ENCODE measurements around the gene KRTAP20-4. TPM values are rescaled to one million over a fixed set of nuclear protein-coding genes. Genes with fewer than 3 reads are reported as not detected.

KRTAP20-4 gene
- not detected for polyA plus RNA-seq

GRCh38 chr21:30620522-30620921 is at the start of gene KRTAP20-4:
Gene KRTAP20-4, plus strand, starts transcription at chr21:30620627.
- Mint-ChIP-seq H3K4me1 (no peaks in the 10 kb centered on the region), H3K4me3 (no peak within 1 kb of the TSS), H3K27me3 (ENCODE audit: low read depth in 3 of 3) (no peaks in the 10 kb centered on the region), H3K9me3 (peaks cover 7 to 24% (median 13%) of the 10 kb centered on the region in 6 donors), H3K36me3 (no peaks in the 10 kb centered on the region), H3K27ac (no peak within 1 kb of the TSS)
- no peak for DNase-seq

DNA sequence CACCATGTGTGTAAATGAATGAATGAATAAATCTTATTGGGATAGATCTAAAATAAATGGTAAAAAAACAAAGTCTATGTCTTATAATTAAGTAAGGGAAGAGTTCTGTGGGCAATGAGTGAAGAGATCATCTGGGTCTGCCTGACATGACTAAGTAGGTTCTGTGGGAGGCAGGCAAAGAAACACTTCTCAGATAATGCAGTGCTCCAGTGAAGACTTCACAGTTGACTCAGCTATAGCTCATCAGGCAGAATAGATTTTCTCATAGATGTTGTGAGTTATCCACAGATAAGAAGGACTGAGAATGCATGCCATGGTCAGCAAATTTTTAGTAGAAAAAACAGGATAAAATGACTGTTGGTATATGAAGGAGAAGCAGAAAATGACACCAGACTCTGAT is 42.7 kb upstream of the KRTAP20-4 start:
- DNase-seq = no peak
- Mint-ChIP-seq H3K4me1 (no peaks in the 10 kb centered on the region), H3K9me3 (peaks cover 4 to 14% (median 8%) of the 10 kb centered on the region in 6 donors), H3K4me3 (no peak overlapping the region), H3K36me3 (no peaks in the 10 kb centered on the region), H3K27me3 (ENCODE audit: low read depth in 3 of 3) (no peaks in the 10 kb centered on the region), H3K27ac (no peak overlapping the region)

- Mint-ChIP-seq H3K36me3 (no peaks in the 10 kb centered on the region), H3K4me3 (no peak overlapping the region), H3K27me3 (ENCODE audit: low read depth in 3 of 3) (no peaks in the 10 kb centered on the region), H3K4me1 (no peaks in the 10 kb centered on the region), H3K9me3 (peaks cover 2 to 15% (median 10%) of the 10 kb centered on the region in 6 donors), H3K27ac (no peak overlapping the region)
- DNase-seq = no peak
Observed at GRCh38 chr21:30579346-30579745, 41.1 kb upstream of the KRTAP20-4 start.

GRCh38 chr21:30580132-30580531 is 40.3 kb upstream of the KRTAP20-4 start:
- Mint-ChIP-seq H3K9me3 (peaks cover 6 to 20% (median 15%) of the 10 kb centered on the region in 6 donors), H3K4me3 (no peak overlapping the region), H3K27me3 (ENCODE audit: low read depth in 3 of 3) (peaks cover 0 to 3% (median 0%) of the 10 kb centered on the region in 3 donors), H3K36me3 (no peaks in the 10 kb centered on the region), H3K4me1 (no peaks in the 10 kb centered on the region), H3K27ac (no peak overlapping the region)
- DNase-seq = no peak

GRCh38 chr21:30582870-30583269 is 37.6 kb upstream of the KRTAP20-4 start:
- peaks cover 0 to 3% (median 0%) of the 10 kb centered on the region in 3 donors for H3K27me3 Mint-ChIP-seq (ENCODE audit: low read depth in 3 of 3)
- H3K4me3 Mint-ChIP-seq = no peak overlapping the region
- DNase-seq = no peak
- H3K27ac Mint-ChIP-seq = no peak overlapping the region
- no peaks in the 10 kb centered on the region for H3K36me3 Mint-ChIP-seq
- peaks cover 4 to 15% (median 12%) of the 10 kb centered on the region in 6 donors for H3K9me3 Mint-ChIP-seq
- H3K4me1 Mint-ChIP-seq = no peaks in the 10 kb centered on the region

DNA sequence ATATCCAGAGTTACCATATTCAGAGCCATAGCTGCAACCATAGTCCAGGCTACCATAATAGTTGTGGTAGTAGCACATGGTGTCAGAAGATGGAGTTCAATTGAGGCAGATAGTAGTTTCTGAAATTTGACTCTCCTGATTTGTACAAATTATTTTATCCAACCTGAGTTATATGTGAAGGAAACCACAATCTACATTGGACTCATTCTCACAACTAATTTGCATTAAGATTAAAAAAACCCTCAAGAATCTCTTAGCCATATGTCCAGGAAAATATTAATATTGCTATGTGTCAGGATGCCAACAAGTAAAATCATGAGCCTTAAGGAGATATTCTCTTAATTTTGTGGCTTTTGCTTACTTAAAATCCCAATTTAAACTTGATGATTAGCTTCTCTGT is 30.1 kb upstream of the KRTAP20-4 start, which contains the start of gene KRTAP22-2:
Gene KRTAP22-2 (minus strand): TSS at position 101 of the 400 bp plus-strand sequence.
- H3K27me3 Mint-ChIP-seq (ENCODE audit: low read depth in 3 of 3) = no peaks in the 10 kb centered on the region
- H3K36me3 Mint-ChIP-seq = no peaks in the 10 kb centered on the region
- H3K27ac Mint-ChIP-seq = no peak within 1 kb of the TSS
- no peak within 1 kb of the TSS for H3K4me3 Mint-ChIP-seq
- H3K9me3 Mint-ChIP-seq = peaks cover 0 to 11% (median 5%) of the 10 kb centered on the region in 6 donors
- no peak for DNase-seq
- H3K4me1 Mint-ChIP-seq = no peaks in the 10 kb centered on the region

GRCh38 chr21:30592140-30592539 is 28.3 kb upstream of the KRTAP20-4 start, which contains the start of gene KRTAP6-3:
Gene KRTAP6-3, plus strand, starts transcription at chr21:30592440. Its CDS starts 6 bp downstream, at chr21:30592446.
- DNase-seq = no peak
- Mint-ChIP-seq H3K4me3 (no peak within 1 kb of the TSS), H3K4me1 (no peaks in the 10 kb centered on the region), H3K36me3 (peaks cover 0 to 4% (median 0%) of the 10 kb centered on the region in 3 donors), H3K27me3 (ENCODE audit: low read depth in 3 of 3) (no peaks in the 10 kb centered on the region), H3K9me3 (peaks cover 3 to 18% (median 9%) of the 10 kb centered on the region in 6 donors), H3K27ac (no peak within 1 kb of the TSS)

DNA sequence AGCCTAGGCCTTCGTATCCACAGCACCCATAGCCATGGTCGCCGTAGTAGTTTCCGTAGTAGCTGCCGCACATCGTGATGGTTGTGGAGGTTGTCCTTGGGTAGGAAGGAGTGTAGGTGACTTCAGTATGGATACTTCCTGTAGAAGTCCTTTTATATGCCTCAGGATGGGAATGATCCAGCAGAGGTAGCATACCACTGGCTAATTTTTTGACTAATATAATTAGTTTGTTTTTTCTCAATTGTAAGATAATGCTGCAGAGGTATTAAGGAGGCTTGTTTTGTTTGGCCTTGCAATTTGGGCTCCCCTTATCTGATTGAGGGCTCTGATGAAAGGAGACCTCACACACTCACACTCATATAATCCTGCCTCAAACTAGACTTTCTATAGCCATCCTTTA is 21.6 kb upstream of the KRTAP20-4 start, which contains the start of gene KRTAP6-2:
Gene KRTAP6-2 (minus strand): TSS at position 101 of the 400 bp plus-strand sequence. CDS start 28 bp downstream, at position 73.
- Mint-ChIP-seq H3K9me3 (peaks cover 10 to 53% (median 17%) of the 10 kb centered on the region in 6 donors), H3K4me3 (no peak within 1 kb of the TSS), H3K4me1 (no peaks in the 10 kb centered on the region), H3K27me3 (ENCODE audit: low read depth in 3 of 3) (no peaks in the 10 kb centered on the region), H3K27ac (no peak within 1 kb of the TSS), H3K36me3 (peaks cover 0 to 4% (median 3%) of the 10 kb centered on the region in 3 donors)
- no peak for DNase-seq

- Mint-ChIP-seq H3K36me3 (peaks cover 0 to 4% (median 3%) of the 10 kb centered on the region in 3 donors), H3K4me1 (no peaks in the 10 kb centered on the region), H3K27ac (no peak within 1 kb of the TSS), H3K27me3 (ENCODE audit: low read depth in 3 of 3) (peaks cover 0 to 3% (median 0%) of the 10 kb centered on the region in 3 donors), H3K9me3 (peaks cover 10 to 57% (median 22%) of the 10 kb centered on the region in 6 donors), H3K4me3 (no peak within 1 kb of the TSS)
- no peak for DNase-seq
Observed at GRCh38 chr21:30600787-30601186, 19.6 kb upstream of the KRTAP20-4 start, which contains the start of gene KRTAP22-1. Gene KRTAP22-1, plus strand, starts transcription at chr21:30601087.

DNA sequence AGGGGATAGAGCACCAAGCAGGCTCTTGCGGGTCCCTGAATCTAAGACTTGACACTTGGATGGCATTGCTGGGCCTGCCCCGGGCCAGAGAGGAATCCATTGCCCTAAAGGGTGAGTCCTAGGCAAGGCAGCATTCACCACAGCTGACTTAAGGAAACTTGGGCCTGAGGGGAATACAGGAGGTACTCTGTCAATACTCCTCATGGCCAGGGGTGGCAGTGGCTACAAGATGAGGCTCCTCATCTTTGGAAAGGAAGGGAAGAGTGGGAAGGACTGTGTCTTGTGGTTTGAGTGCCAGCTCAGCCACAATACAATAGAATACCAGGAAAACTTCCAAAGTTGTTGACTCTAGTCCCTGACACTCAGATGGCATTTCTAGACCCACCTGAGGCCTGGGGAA is 14.5 kb upstream of the KRTAP20-4 start:
- no peak for DNase-seq
- H3K4me3 Mint-ChIP-seq = no peak overlapping the region
- H3K4me1 Mint-ChIP-seq = no peaks in the 10 kb centered on the region
- H3K27me3 Mint-ChIP-seq (ENCODE audit: low read depth in 3 of 3) = peaks cover 0 to 3% (median 1%) of the 10 kb centered on the region in 3 donors
- no peak overlapping the region for H3K27ac Mint-ChIP-seq
- peaks cover 0 to 3% (median 0%) of the 10 kb centered on the region in 3 donors for H3K36me3 Mint-ChIP-seq
- H3K9me3 Mint-ChIP-seq = peaks cover 11 to 60% (median 24%) of the 10 kb centered on the region in 6 donors

DNA sequence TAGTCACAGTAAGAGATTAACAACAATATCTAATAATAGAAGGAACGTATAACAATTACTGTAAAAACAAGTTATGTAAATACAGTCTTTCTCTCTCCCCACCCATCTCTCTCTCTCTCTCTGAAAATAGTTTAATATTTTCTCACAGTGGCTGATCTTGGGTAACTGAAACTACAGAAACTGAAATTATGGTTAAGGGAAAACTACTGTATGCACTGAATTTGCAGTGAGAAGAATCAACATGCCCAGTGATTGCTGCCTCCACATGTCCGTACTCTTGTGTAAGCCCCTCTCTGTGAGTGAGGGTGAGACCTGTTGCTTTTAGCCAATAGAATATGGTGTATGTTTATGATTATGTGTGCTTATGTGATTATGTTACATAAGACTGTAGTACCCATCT is 8.3 kb upstream of the KRTAP20-4 start:
- H3K36me3 Mint-ChIP-seq = no peaks in the 10 kb centered on the region
- H3K4me3 Mint-ChIP-seq = no peak overlapping the region
- H3K27me3 Mint-ChIP-seq (ENCODE audit: low read depth in 3 of 3) = peaks cover 0 to 1% (median 0%) of the 10 kb centered on the region in 3 donors
- no peak overlapping the region for H3K27ac Mint-ChIP-seq
- DNase-seq = no peak
- peaks cover 6 to 26% (median 16%) of the 10 kb centered on the region in 6 donors for H3K9me3 Mint-ChIP-seq
- H3K4me1 Mint-ChIP-seq = no peaks in the 10 kb centered on the region

DNA sequence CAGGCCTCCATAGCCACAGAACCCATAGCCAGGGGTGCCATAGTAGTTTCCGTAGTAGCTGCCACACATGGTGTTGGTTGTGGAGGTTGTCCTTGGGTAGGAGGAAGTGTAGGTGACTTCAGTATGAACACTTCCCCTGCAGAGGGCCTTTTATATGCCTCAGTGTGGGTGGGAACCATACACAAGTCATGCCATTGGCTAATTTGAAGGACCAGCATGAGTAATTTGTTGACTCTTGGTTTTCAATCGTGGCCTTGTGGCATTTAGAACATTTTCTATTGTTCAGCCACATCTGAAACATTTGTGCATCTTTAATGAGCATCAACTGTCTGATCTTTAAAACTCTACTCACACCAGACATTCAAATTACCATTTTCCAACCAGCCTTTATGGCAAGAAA is 6.6 kb upstream of the KRTAP20-4 start, which contains the start of gene KRTAP6-1:
Gene KRTAP6-1 (minus strand): TSS at position 95 of the 400 bp plus-strand sequence. CDS start 26 bp downstream, at position 69.
- Mint-ChIP-seq H3K4me1 (no peaks in the 10 kb centered on the region), H3K27ac (no peak within 1 kb of the TSS), H3K36me3 (no peaks in the 10 kb centered on the region)

GRCh38 chr21:30615199-30615598 is 5.2 kb upstream of the KRTAP20-4 start:
- H3K4me1 Mint-ChIP-seq = no peaks in the 10 kb centered on the region
- no peaks in the 10 kb centered on the region for H3K27me3 Mint-ChIP-seq (ENCODE audit: low read depth in 3 of 3)
- H3K9me3 Mint-ChIP-seq = peaks cover 4 to 17% (median 6%) of the 10 kb centered on the region in 6 donors
- H3K27ac Mint-ChIP-seq = no peak overlapping the region
- DNase-seq = no peak
- H3K4me3 Mint-ChIP-seq = no peak overlapping the region
- no peaks in the 10 kb centered on the region for H3K36me3 Mint-ChIP-seq

More for the DNA sequence above, 6.6 kb upstream of the KRTAP20-4 start, which contains the start of gene KRTAP6-1:
- Mint-ChIP-seq H3K9me3 (peaks cover 4 to 17% (median 8%) of the 10 kb centered on the region in 6 donors), H3K4me3 (no peak within 1 kb of the TSS), H3K27me3 (ENCODE audit: low read depth in 3 of 3) (no peaks in the 10 kb centered on the region)
- no peak for DNase-seq

DNA sequence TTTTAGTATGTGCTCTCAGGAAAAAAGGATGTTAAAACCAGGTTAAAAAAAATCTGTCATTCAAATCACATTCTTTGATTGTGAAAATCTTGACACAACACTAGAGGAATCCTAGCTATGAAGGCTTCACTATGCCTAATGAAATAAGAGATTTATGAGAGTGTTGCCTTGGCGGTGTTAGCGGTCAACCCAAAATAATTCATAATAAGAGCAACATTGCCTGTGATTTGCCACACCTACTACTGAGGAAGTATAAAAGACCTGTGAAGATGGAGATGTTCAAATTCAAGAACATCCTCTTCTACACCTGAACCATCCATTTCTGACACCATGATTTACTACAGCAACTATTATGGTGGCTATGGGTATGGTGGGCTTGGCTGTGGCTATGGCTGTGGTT is 4.3 kb upstream of the KRTAP20-4 start, which contains the start of gene KRTAP20-1:
Gene KRTAP20-1 (plus strand): TSS at position 301 of the 400 bp plus-strand sequence. CDS start 30 bp downstream, at position 331.
- peaks cover under 1 to 13% (median 5%) of the 10 kb centered on the region in 6 donors for H3K9me3 Mint-ChIP-seq

More for the DNA sequence above, 4.3 kb upstream of the KRTAP20-4 start, which contains the start of gene KRTAP20-1:
- no peak for DNase-seq
- no peak within 1 kb of the TSS for H3K27ac Mint-ChIP-seq
- H3K27me3 Mint-ChIP-seq (ENCODE audit: low read depth in 3 of 3) = no peaks in the 10 kb centered on the region
- no peaks in the 10 kb centered on the region for H3K4me1 Mint-ChIP-seq
- no peak within 1 kb of the TSS for H3K4me3 Mint-ChIP-seq
- no peaks in the 10 kb centered on the region for H3K36me3 Mint-ChIP-seq
